GM18951 (cell line): ENCODE results near the gene SQSTM1.
A peak's percentile ranks its signal among the peaks of the same experiment; 100 is the strongest.

Experiments used
- POLR2A ChIP-seq: IDR thresholded peaks from 4 replicates; pipeline ENCODE4 v1.6.1; 2011; ENCODE audit warnings: mild to moderate bottlenecking; ENCODE audit not compliant: insufficient read length, insufficient read depth; ENCODE audit errors: extremely low read depth
- in situ Hi-C: fragments of 300-500 bp; cut with MboI; formaldehyde crosslinking; loops from one replicate; pipeline ENCODE4 v1.12.0; 2022; ENCODE audit warnings: low sequenced_read_pairs, mixed read lengths, inconsistent platforms; ENCODE audit not compliant: unreplicated experiment

SQSTM1 gene

DNA sequence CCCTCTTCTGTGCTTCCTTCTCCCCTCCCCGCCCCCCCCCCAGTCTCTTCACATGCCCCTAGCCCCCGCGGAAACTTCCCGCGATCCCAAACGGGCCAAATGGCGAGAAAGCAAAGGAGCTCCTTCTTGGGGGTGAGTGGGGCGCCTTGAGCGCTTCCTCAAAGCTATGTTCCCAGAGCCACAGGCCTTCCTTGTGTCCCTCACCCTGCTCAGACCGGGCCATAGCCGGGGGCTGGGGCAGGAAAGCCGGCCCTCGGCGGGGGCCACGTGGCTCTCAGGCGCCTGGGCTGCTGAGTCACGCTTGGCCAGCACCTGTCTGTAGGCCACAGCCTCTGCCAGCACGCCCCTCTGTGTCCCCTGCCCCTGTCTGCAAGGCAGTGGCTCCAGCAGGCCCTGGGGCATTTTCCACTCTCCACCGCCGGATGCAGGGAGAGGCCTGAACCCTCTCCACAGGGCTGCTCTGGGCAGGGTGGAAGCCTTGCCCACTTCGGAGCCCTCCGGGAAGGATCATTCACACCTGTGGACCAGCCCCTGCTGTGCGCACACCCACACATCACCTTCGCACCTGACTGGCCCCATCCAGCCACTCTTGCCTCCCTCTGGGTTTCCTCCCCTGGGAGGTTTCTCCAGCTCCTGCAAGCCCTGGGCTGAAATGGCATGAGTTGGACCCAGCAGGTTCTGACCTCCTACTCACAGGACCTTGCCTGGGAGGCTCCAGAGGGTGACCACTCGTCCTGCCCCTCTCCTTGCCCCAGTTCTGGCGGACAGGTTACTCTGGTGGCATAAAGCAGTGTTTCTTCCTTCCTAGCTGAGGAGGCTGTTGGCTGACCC is 1.2 kb upstream of the SQSTM1 start:
- TF ChIP-seq POLR2A, result no peak
- in situ Hi-C loops, result no loop called here

DNA sequence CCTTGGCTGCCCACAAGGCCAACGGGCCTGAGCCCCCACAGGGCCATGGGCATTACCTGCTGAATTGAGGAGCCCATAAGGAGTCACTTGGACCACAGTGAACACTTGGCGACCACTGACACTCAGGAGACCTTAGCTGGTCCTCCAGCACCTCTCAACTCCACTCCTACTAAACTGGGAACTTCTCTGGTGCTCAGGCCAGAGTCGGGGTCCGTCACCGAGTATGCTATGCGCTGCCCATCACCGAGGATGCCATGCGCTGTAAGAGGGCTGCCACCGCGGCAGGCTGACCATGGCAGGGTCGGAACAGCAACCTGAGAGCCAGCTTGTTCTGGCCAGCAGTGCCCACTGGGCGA is 600 bp upstream of the SQSTM1 start:
- TF ChIP-seq POLR2A, result no peak
- in situ Hi-C loops, result no loop called here

DNA sequence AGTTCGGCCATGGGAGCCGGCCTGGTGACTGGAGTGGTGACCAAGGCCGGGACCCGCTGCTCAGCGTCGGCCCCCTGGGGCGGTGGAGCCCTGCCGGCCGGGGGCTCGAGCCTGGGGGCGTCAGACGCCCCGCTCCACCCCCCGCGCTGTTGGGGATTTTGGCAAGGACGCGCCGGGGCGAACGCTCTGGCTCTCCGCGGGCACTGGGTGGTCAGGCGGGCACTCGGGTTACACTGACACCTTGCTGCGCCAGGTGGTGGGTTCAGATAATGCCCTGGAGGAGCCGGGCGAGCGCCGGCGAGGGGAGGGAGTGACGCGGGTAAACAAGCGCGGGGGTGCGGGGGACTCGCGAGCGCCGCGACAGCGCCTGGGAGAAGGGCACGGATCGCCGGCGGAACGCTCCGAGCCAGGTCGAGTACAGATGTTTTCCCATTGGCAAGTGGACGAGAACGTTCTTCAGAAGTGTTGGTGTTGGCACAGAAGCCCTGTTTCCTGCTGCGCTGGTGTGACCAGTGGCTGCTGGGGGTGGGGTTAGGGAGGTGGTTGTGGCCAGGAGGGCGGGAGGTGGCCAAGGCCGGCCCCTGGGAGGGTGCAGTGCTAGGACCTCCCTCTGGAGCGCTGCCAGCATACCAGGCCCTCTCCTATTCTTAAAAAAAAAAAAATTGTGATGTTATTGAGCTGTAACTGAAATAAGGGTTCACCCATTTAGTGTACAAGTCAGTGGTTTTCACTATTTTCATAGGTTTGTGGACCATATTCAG is 773 bp downstream of the SQSTM1 start:
- in situ Hi-C loops, result no loop called here
- TF ChIP-seq POLR2A, result peak; percentile 63

DNA sequence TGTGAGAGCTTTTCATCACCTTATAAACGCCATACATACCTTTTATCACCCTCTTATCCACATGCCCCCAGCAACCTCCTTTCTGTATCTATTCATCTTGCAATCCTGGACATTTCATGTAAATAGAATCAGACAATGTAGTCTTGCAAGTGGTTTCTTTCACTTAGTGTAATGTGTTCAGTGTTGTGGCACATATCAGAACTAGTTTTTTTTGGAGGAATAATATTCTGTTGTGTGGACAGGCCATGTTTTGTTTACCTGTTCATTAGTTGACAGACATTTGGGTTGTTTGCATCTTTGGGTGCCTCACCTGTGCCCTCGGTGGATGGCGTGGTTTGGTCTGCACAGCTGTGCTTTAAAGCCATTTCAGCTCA is 1.3 kb downstream of the SQSTM1 start:
- in situ Hi-C loops, result no loop called here
- no peak for TF ChIP-seq POLR2A

DNA sequence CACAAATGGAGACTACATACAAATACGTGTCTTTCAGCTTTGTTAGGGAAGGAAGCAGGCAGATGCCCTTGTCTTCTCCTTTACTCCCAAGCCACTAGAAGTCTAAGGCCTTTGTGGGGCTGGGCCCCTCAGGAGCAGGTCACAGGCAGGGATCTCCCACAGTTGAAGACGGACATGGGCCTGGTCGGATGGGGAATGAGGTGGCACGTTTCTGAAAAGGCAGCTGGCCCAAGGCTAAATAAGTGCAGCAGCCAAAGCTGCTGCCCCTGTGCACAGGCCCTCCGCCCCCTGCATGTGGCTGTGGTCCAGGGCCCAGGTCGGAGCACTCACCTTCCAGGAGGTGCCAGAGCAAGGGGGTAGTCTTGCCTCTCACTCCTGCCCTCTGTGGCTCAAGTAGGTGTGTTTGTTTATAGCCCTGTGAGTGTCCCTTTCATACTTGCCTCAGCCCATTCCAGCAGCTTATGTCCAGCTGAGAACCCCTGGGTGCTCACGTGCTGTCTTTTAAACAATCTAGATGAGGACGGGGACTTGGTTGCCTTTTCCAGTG is 1.8 kb downstream of the SQSTM1 start:
- in situ Hi-C loops, result no loop called here
- TF ChIP-seq POLR2A, result no peak

DNA sequence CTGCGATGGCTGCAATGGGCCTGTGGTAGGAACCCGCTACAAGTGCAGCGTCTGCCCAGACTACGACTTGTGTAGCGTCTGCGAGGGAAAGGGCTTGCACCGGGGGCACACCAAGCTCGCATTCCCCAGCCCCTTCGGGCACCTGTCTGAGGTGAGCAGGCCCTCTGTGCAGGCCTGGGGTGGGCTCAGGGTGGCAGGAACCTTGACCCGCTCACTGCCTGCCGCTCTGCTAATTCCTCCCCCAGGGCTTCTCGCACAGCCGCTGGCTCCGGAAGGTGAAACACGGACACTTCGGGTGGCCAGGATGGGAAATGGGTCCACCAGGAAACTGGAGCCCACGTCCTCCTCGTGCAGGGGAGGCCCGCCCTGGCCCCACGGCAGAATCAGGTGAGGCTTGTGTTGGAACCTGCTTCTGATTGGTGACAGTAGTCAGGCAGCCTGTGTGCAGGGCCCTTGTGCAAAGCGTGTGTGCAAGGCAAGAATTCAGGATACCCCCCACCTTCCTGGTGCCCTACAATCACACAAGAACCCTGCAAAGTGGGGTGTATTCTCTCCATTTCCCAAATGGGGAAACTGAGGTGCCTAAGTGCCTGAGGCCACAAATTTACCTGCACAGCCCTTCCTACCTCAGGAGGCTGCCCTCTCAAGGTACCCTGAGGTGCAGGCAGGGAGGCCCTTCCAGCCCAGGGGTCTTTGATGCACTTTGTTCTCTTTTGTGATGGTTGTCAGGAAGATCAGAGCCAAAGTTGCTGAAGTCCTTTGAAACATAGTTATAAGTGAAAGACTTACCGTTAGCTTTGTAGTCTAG is 3.4 kb downstream of the SQSTM1 start:
- no peak for TF ChIP-seq POLR2A
- in situ Hi-C loops, result no loop called here

DNA sequence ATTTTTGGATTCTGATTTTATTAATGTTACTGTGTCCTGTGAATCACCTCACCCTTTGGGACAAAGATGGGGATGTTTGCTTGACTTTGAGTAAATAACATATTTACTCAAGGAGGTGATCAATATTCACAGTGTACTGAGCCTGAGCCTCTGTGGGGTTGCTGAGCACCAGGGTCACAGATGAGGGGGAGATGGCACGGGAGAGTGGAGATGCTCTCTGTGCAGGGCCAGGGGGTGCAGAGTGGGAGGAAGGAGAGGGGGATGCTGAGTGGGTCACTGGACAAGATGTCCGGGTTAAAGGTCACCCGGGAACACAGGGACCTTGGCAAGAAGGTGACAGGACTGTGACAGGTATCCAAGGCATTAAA is 4.0 kb downstream of the SQSTM1 start:
- peak; percentile 20 for TF ChIP-seq POLR2A

DNA sequence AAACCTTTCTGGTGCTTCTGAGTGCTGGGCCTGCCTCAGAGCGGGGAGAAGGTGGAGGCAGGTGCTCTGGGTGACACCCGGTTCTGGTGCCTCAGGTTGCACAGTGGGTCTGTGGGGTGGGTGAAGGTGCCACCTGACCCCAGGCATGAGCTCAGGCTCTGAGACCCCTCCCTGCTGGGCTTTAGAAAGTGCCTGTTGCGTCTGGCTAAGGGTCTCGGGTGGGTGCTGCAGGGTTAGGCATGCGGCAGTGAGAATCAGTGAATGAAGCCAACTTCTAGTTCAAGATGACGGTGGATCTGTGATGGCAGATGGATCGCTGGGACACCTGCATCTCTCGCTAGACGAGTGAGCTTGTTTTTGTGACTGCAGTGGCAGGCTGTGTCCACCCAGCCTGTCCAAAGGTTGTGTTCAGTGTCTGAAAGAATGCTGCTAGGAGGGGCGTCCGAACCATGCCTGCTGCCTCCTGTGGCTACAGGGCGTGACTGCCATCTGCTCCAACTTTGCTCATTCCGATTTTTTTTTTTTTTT is 5.0 kb downstream of the SQSTM1 start:
- in situ Hi-C loops, result no loop called here
- TF ChIP-seq POLR2A, result no peak

More for the DNA sequence above, 4.0 kb downstream of the SQSTM1 start:
- in situ Hi-C loops, result no loop called here

DNA sequence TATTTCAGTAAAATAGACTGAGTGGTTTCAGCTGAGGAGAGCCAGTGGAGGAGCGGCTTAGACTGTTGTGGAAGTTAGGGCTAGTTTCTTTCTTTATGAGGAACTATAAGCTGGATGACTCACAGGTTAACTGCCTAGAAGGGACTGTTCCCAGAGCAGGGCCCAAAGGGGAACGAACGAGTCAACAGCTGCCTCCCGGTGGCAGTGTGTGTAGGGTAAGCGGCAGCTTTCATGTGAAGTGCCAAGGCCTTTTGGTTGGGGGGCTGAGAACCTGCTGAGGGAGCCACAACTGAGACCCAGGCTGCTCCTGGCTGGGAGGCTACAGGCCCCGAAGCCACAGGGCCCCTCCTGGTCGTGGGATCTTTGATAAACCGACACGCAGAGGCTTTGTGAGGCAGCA is 7.0 kb downstream of the SQSTM1 start:
- TF ChIP-seq POLR2A, result no peak
- in situ Hi-C loops, result no loop called here

DNA sequence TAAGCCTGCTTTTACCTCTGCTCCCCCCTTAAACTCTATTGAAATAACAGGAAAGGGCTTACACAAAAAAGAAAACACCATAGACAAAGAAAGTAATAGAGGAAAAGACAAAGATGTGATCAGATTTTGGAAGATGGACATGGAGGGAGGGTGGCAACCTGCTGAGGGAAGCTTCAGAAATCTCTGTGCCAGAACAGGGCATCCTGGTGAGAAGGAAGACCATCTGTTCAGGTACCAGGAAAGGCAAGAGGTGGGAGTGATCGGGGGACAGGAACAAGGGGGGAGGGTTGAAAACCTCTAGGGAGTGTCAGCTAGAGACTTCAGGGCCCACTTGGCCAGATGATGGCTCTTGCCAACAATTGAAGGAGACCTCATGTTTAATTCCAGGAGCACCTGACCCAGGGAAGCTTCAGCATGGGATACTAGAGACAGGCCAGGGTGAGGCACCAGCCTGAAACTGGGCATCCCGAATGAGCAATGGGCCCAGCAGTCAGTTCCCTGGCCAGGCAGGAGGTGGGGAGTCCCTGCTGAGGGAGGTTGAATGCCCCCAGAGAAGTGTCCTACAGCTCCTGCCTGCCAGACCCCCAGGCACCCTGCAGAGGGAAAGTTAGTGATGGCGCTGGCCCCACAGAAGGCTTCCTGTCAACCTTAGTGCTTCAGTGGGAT is 8.2 kb downstream of the SQSTM1 start:
- in situ Hi-C loops, result no loop called here
- TF ChIP-seq POLR2A, result no peak

DNA sequence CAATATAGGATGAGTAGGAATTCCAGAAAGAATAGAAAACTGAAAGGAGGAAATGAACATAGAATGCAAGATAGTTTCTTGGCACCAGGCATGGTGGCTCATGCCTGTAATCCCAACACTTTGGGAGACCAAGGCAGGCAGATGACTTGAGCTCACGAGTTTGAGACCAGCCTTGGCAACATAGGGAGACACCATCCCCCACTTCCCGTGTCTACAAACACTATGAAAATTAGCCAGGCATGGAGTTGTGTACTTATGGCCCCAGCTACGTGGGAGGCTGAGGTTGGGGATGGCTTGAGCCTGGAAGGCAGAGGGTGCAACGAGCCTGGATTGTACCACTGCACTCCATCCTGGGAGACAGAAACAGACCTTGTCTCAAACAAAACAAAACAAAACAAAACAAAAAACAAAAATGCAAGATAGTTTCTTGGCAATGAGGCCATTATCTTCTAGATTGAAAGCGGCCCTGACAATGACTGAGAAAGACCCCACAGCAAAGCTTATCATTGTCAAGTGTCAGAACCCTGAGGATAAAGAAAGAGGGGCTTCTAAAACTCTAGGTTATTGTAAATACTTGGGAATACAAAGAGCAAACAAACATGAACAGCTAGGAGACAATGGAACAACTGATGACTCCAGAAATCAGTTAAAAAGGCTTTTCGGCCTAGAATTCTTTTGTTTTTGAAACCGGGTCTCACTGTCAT is 9.2 kb downstream of the SQSTM1 start:
- no peak for TF ChIP-seq POLR2A
- in situ Hi-C loops, result no loop called here
